Activated naive CD4-positive, alpha-beta T cell treated with Interleukin-2 at 50 U/mL for 16 hours (primary cell): ENCODE results near the gene LSM3.
A peak's percentile ranks its signal among the peaks of the same experiment; 100 is the strongest.

Source experiments
- DNase-seq: peaks from one replicate; pipeline ENCODE4 v3.0.0-alpha.2; 2020

LSM3 gene

DNA sequence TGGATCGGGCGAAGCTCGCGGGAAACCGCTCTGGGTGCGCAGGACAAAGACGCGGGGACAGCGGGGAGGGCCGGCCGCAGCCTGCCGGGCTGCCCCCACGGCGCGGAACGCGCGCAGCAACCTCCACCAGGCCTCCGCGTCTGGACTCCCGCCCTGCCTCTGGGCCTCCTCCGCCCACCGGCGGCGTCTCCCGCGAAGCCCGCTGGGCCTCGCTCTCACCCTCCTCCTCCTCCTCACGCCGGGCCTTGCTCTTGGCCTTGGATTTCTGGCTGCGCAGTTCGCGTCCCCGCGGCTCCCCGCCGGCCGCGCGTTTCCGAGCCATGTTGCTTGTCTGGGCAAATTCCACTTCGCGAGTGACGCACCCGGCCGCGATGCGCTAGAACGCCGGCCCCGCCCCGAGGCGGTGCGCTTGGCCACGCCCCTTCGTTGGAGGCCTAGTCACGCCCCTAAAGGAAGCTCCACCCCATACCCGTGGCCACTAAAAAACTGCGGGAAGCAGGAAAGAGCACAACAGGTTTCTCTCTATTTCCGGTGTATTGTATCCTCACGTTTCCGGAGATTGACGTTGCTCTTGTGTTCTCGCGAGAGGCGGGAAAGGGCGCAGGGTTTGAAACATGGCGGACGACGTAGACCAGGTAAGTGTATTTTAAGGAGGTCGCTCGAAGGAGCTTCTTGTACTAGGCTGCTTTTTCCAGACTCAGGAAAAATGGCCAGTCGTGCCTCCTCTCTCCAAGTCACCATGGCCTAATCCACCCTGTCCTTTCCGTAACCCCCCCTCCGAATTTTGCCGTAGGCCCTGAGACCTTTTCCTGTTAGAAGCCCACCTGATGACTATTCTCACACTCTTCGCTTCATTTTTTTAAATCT is at the start of gene LSM3, which contains the start of gene XPC:
Gene LSM3 (plus strand): TSS at position 571 of the 867 bp plus-strand sequence. CDS start 44 bp downstream, at position 615.
Gene XPC (minus strand): TSS at position 355 of the 867 bp plus-strand sequence. CDS start 33 bp downstream, at position 322.
- DNase-seq = peak; percentile 97

DNA sequence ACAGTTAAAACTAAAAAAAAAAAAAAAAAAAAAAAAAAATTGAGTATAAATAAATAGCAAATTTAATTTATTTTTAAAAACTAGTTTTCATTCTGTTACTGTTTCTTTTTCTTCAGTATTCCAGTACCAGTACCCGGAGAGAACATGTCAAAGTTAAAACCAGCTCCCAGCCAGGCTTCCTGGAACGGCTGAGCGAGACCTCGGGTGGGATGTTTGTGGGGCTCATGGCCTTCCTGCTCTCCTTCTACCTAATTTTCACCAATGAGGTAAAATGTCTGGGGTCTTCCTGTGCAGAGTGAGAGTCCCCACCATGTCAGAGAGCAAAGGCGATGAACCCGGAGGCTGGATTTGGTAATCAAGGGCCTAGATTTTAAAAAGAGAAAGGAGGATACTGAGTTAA is 49.3 kb upstream of the LSM3 start:
- no peak for DNase-seq

DNA sequence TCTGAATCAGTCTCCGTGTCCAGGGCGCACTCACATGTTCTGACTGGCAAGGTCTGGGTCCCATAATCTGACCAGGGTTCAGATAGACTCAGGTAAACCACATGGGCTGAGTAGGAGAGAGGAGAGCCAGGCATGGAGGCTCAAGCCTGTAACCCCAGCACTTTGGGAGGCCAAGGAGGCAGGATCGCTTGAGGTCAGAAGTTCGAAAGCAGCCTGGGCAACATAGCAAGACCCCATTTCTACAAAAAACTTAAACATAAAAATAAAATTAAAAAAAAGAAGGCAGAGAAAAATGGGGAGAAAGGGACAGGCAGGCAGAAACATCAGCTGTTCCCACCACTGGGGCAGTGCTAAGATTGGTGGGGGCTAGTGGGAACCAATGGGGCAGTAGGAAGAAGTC is 48.4 kb upstream of the LSM3 start:
- no peak for DNase-seq

DNA sequence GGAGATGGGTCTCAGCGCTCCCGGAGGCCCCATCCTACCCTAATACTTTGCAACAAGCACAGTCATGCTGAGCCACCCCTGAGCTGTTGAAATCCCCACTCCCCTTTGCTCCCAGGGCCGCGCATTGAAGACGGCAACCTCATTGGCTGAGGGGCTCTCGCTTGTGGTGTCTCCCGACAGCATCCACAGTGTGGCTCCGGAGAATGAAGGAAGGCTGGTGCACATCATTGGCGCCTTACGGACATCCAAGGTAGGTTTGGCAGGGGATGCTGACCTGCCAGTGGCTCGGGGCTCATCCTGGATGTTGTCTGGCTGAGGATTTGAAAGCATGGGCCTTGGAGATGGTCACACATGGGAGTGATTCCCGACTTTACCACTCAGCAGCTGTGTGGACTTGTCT is 47.9 kb upstream of the LSM3 start:
- DNase-seq = no peak

DNA sequence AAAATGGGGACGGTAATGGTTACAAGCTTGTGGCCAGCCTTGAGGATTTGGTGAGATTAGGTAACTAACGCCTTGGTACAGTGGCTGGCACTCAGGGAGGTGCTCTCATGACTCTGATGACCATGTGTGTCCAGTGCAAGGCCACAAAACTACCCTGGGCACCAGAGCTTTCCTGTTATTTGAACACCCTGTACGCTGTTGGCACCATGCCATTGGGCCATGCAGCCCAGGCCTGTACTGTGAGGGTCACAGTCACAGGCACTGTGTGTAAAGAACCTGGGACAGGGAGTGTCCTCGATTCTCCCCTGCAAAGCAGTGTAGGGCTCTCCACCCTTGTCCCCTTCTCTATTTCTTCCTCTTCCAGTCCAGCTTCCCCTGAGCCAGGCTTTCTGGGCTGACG is 47.5 kb upstream of the LSM3 start:
- DNase-seq = no peak

DNA sequence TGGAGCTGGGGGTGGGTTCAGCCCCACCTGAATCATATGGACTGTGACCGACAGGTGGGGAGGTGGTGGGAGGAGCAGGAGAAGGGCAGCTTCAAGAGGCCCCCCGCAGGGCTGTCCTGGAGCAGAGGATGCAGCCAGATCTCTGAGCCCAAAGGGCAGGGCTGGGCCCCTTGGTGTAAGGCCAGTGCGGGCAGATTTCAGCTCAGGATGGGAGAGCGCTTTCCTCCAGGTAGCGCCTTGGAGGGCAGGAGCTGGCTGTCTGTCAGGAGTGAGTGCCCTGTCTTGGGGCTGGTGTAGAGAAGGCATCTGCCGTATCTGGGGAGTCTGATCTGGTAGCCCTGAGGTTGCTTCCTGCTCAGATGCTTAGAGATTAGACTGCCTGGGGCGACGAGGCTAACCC is 46.5 kb upstream of the LSM3 start:
- no peak for DNase-seq

DNA sequence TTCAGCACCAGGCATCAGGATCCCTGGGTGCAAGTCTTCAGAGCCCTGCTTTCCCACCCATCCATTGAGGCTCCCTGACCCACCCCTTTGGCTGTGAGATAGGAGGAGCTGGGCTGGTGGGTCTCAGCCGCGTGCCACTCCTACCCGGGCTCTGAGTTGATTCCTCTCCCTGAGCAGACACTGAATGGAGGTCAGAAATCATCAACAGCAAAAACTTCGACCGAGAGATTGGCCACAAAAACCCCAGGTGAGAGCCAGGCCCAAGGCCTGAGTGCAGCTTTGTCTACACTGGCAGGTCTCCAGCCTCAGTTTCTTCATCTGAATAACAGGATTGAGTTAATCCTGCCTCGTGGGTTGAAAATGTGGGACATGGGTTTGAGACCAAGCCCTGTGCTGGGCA is 45.9 kb upstream of the LSM3 start:
- DNase-seq = no peak

DNA sequence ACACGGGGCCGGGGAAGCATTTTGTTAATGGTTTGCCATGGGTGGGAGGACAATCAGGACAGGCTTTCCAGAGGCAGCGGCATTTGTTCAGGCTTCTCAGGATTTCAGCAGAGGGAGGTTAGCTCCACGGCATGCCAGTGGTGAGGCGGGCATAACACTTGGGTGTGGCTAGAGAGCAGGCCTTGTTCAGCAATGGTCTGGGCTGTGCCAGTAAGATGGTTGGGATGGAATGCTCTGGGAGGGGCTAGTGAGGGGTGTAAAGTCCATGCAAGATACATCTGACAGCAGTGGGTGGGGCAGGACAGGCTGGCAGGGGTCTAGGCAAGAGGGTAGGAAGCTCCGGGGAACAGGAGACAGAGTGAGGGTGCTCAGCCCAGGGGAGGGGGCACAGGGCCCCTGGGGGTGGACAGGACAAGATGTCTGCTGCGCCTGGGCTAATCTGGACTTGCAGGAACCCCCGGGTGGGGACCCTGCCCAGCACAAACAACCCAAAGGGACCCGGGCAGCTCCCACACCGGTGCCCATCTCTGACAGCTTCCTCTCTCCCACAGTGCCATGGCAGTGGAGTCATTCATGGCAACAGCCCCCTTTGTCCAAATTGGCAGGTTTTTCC is 45.3 kb upstream of the LSM3 start:
- DNase-seq = no peak

DNA sequence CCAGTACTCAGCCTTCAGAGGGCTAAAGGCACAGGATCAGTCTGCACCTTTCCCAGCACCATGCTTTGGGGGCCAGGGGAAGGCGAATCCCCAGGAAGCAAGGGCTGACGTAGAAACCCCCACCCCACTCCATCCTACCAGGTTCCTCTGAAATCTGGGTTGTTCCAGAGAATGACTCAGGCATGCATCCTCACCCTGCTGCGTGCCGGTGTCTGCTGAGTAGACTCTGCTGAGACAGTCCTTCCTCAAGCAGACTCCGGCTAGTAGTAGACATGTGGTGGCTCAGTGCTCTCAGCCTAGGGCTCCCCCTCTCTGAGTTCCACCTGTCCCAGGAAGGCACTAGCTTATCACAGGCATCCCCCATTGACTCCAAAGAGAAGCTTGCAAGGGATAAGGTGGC is 44.7 kb upstream of the LSM3 start:
- no peak for DNase-seq

DNA sequence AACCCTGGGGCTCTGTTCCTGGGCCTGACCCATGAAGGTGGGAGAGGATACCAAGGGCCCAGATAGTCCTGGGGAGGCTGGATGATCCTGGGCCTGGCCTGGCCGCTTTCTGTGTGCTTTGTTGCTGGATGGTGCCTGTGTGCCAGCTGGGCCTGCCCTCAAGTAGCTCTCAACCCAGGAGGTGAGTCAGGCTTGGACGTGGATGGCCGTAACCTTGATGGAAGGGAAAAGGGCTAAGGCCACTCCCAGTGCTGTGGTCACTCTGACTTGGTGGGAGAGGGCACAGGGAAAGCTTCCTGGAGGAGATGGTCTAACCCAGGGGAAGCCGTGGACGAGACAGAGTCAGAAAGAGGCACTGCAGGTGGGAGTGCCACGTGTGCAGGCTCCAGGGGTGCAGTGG is 44.3 kb upstream of the LSM3 start:
- DNase-seq = no peak

DNA sequence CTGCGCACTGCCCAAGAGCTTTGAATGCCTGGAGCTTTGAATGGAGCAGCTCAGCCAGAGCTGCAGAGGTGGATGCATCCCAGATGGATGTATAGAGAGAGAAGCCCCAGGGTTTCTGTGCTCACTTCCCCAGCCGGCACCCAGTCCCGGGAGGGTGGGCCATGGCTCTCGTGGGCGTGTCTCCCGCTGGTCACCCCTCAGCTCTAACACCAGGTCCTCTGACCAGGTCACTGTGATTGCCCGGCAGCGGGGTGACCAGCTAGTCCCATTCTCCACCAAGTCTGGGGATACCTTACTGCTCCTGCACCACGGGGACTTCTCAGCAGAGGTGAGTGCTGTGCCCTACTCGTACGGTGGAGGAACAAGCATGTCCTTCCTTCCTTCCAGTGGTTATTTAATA is 43.0 kb upstream of the LSM3 start:
- DNase-seq = no peak

DNA sequence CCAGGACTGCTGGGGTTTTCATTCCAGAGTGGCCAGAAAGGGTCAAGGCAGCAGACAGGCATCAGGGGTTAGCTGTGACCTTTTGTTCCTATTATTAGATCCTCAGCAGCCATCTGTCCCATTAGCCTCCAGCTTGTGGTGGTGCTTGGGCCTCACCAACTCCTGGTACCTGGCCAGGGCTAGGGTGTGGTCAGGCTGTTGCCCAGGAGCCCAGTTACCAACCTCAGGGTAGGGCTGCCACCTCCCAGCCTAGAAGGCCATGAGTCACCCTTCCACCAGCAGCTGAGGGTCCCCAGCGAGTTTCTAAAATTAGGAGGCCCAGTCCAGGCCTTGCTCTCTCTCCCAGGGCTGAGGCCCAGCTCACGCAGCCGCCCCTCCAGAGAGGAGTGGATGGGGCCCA is 41.6 kb upstream of the LSM3 start:
- no peak for DNase-seq

DNA sequence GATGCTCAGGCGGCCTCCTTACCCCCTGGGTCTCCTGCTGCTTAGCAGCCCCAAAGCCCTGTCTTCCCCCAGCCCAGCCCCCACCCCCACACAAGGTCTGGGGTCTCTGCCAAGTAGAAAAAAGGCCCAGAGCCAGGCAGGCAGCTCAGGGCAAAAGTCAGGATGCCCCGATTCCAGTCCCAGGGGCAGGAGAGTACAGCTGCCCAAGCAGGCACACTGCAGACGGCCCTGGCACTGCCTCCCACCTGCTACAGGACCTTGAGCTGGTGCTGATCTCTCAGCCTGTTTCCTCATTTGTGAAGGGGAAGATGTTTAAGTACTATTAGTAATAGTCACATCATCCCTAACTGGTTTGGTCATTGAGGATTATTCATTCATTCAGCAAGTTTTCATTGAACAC is 41.2 kb upstream of the LSM3 start:
- DNase-seq = no peak

DNA sequence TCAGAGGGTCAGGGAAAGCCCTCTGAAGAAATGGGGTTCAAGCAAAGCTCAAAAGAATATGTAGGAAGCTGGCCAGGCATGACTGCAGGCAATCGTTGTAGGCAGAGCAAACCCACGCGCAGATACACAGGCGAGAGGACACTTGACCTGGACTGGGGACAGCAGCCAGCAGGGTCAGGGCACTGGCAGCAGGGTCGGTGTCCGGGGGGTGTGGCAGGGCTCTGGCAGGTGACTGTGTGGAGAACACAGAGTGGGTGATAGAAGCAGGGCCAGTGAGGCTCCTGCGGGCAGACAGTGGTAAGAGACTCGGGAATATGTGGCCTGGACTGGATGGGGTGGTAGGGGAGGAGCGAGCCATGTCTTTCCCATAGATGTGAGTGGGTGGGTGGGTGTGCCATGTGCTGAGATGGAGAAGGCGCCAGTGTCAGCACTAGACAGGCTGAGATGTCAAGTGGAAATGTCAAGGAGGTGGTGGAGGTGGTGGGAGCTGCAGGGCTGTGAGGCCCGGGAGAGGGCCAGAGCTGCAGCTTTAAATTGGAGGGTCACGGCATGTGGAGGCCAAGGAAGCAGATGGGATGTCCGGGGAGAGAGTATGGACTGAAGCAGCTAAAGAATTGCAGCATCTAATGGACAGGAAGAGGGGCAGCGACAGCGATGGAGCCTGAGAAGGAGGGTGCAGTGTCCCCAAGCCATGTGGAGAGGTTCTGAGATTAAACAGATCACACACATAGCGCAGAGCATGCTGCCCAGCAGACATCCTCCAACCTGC is 40.3 kb upstream of the LSM3 start:
- DNase-seq = no peak

DNA sequence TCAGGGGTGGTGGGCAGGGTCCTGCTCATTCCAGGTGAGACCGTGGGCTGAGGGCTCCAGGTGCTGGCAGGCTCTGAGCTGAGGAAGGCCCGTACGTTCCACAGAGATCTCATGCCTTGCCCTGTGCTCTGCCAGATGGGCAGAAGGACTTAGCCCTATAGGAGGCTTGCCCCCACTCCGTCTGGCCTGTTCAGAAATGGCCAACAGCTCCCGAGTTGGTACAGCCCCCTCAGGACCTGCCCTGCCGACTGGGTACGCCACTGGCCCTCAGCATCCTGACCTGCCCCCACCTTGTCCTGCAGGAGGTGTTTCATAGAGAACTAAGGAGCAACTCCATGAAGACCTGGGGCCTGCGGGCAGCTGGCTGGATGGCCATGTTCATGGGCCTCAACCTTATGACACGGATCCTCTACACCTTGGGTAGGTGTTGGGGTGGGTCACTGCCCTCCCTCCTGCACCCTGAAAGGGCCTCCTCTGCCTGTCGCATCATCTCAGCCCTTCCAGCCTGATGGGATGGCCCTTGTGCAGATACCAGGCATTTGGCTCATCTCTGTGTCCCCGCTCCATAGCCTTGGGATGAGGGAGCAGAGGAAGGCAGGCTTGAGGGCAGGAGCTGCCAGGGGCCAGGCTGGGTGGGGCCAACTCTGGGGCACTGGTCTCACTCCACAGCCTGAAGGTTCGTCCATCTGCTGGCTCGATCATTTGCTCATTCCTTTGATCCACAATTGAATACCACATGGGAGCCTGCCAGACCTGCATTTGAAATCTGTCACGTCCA is 39.5 kb upstream of the LSM3 start:
- DNase-seq = no peak

DNA sequence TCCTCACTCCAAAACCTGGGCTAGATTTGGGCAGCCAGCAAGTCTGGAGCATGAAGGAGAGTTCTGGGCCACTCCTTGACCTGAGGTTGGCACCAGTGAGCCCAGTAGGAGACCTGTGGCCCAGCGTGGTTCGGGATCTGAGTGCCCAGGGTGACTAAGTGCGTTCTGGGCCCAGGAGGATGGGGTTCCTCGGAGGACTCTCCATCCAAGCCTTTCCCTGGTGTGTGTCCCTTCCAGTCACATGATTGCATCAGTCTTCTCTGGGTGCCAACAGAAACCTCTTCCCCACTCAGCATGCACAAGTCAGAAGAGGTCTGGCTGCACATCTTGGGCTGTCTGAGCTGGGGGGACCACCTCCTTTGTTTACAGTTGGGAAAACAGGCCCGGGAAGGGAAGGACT is 38.8 kb upstream of the LSM3 start:
- DNase-seq = no peak

DNA sequence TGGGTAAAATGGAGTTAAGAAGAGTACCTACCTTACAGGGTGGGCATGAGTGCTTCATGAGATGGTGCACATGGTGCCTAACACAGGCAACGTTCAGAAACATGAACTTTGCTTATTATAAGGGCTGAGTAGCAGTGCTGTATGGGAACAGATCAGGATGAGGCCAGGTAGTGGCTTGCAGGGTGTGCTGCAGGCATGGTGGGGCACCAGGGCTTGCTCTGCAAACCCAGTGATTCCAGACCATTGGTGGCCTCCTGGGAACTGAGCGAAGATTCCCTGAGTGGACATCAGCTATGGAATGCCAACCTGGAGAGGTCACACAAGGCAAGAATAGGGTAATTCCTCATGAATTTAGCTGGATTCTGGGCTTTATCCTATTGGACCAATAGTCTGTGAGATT is 37.9 kb upstream of the LSM3 start:
- no peak for DNase-seq

DNA sequence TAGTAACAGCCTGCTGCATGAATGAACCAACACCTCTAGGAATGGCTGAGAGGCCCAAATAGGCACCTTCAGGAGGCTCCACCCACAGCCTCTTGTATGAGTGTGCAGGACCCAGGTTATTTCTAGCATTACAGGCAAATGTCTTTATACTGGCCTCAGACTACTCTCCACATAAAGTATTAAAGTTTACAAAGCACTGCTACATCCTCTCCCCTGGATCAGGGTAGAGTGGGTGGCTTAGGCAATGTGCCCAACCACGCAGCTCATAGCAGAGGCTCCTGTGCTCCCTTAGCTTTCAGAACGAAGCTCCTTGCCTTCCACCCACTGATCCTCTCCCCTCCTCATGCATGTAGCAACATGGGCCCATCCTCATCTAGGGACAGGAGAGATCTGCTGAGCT is 37.5 kb upstream of the LSM3 start:
- no peak for DNase-seq

DNA sequence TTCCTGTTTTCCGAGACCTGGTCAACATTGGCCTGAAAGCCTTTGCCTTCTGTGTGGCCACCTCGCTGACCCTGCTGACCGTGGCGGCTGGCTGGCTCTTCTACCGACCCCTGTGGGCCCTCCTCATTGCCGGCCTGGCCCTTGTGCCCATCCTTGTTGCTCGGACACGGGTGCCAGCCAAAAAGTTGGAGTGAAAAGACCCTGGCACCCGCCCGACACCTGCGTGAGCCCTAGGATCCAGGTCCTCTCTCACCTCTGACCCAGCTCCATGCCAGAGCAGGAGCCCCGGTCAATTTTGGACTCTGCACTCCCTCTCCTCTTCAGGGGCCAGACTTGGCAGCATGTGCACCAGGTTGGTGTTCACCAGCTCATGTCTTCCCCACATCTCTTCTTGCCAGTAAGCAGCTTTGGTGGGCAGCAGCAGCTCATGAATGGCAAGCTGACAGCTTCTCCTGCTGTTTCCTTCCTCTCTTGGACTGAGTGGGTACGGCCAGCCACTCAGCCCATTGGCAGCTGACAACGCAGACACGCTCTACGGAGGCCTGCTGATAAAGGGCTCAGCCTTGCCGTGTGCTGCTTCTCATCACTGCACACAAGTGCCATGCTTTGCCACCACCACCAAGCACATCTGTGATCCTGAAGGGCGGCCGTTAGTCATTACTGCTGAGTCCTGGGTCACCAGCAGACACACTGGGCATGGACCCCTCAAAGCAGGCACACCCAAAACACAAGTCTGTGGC is 36.8 kb upstream of the LSM3 start:
- no peak for DNase-seq

DNA sequence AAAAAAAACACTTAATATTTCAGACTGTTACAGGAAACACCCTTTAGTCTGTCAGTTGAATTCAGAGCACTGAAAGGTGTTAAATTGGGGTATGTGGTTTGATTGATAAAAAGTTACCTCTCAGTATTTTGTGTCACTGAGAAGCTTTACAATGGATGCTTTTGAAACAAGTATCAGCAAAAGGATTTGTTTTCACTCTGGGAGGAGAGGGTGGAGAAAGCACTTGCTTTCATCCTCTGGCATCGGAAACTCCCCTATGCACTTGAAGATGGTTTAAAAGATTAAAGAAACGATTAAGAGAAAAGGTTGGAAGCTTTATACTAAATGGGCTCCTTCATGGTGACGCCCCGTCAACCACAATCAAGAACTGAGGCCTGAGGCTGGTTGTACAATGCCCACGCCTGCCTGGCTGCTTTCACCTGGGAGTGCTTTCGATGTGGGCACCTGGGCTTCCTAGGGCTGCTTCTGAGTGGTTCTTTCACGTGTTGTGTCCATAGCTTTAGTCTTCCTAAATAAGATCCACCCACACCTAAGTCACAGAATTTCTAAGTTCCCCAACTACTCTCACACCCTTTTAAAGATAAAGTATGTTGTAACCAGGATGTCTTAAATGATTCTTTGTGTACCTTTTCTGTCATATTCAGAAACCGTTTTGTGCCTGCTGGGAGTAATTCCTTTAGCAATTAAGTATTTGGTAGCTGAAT is 35.9 kb upstream of the LSM3 start:
- peak; percentile 65 for DNase-seq
